Testis (tissue), 2 donors: ENCODE results near the gene LENEP.

Source experiments
- CTCF ChIP-seq, 3 experiments: fragments of 450-650 bp in 2 of 3; fragments of 200-600 bp in 1 of 3; sonication (generic) in 1 of 3; IDR thresholded peaks; one replicate each; pipeline ENCODE4 v1.5.1; 2016 to 2019; ENCODE audit warnings: antibody characterized with exemption in 3 of 3, mild to moderate bottlenecking in 2 of 3, moderate library complexity in 1 of 3
- POLR2A ChIP-seq: fragments of 450-650 bp; IDR thresholded peaks from one replicate; pipeline ENCODE4 v1.6.1; 2017; ENCODE audit warnings: antibody characterized with exemption, mild to moderate bottlenecking, moderate library complexity

DNA sequence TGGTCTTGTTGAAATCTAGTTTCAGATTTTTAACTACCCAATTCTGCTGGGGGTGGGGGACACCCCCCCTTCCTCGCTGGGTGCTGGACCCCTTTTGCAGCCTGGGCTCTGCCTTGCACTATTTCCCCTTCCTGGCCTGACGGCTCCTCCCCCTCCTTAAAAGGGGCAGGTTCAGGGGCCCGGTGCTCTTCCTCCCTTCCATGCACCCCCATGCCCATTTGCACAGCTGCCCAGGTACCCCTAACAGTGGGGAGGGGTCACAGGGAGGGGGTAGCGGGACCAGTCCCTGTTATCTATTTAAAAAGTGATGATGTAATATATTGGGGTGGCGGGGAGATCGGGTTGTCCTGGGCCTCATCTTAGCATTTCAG, 24.5 kb downstream of the LENEP start:
- no peak for TF ChIP-seq POLR2A
- TF ChIP-seq CTCF (IDR thresholded peaks at IDR 0.05) = no peak
